CD14-positive monocyte (primary cell): ENCODE data around the gene C3orf20. TPM values are rescaled to one million over a fixed set of nuclear protein-coding genes. Genes with fewer than 3 reads are reported as not detected.
A peak's percentile ranks its signal among the peaks of the same experiment; 100 is the strongest.

Source experiments
- DNase-seq, 3 donors: peaks; one replicate each; pipeline ENCODE4 v3.0.0-alpha.2; 2011 to 2022
- H2AFZ ChIP-seq: 2 replicates; pipeline ENCODE4 v1.6.0; 2012; ENCODE audit warnings: mild to moderate bottlenecking, low read depth, low read length, inconsistent platforms; ENCODE audit not compliant: insufficient read depth, poor library complexity, severe bottlenecking
- H3K27ac ChIP-seq, 2 donors: 1 replicate in 1 of 2; 2 replicates in 1 of 2; pipeline ENCODE4 v1.5.1; 2012 to 2013; ENCODE audit warnings: low read length in 2 of 2, control low read depth in 1 of 2, inconsistent platforms in 1 of 2, low read depth in 1 of 2, mild to moderate bottlenecking in 1 of 2
- H3K27me3 ChIP-seq, 2 donors: one replicate each; pipeline versions ENCODE4 v1.6.0 to v1.6.1; 2011 to 2013; ENCODE audit warnings: low read length in 2 of 2; ENCODE audit not compliant: control insufficient read depth in 2 of 2, insufficient read depth in 2 of 2
- H3K36me3 ChIP-seq, 2 donors: replicated peaks in 1 of 2; 1 replicate in 1 of 2; 2 replicates in 1 of 2; pipeline versions ENCODE4 v1.5.1 to v1.6.1; 2012 to 2013; ENCODE audit warnings: low read length in 2 of 2, control low read depth in 1 of 2, inconsistent platforms in 1 of 2, mild to moderate bottlenecking in 1 of 2; ENCODE audit not compliant: insufficient read depth in 2 of 2, control insufficient read depth in 1 of 2
- H3K4me1 ChIP-seq, 2 donors: 1 replicate in 1 of 2; 2 replicates in 1 of 2; pipeline versions ENCODE4 v1.5.1 to v1.6.1; 2012 to 2013; ENCODE audit warnings: low read length in 2 of 2, control low read depth in 1 of 2, inconsistent platforms in 1 of 2, mild to moderate bottlenecking in 1 of 2, moderate library complexity in 1 of 2; ENCODE audit not compliant: insufficient read depth in 2 of 2, control insufficient read depth in 1 of 2
- H3K4me2 ChIP-seq: replicated peaks from 2 replicates; pipeline ENCODE3; 2012; ENCODE audit warnings: low read length, moderate library complexity, mild to moderate bottlenecking; ENCODE audit not compliant: poor library complexity, severe bottlenecking; ENCODE audit errors: extremely low read depth
- H3K4me3 ChIP-seq, 3 experiments: fragments of 200-600 bp in 1 of 3; sonication (generic) in 1 of 3; replicated peaks in 1 of 3; 1 replicate in 2 of 3; 2 replicates in 1 of 3; pipeline ENCODE4 v1.5.1; 2011 to 2013; ENCODE audit warnings: low read length in 3 of 3, mild to moderate bottlenecking in 3 of 3, control low read depth in 2 of 3, low read depth in 2 of 3, inconsistent platforms in 1 of 3, moderate library complexity in 1 of 3
- H3K79me2 ChIP-seq: 2 replicates; pipeline ENCODE4 v1.6.0; 2012; ENCODE audit warnings: mild to moderate bottlenecking, control low read depth, inconsistent platforms, low read length, moderate library complexity; ENCODE audit not compliant: insufficient read depth
- H3K9ac ChIP-seq: 2 replicates; pipeline ENCODE4 v1.6.0; 2017; ENCODE audit warnings: low read length, mild to moderate bottlenecking; ENCODE audit not compliant: insufficient read depth, poor library complexity, severe bottlenecking
- H3K9me3 ChIP-seq, 2 donors: replicated peaks in 1 of 2; 1 replicate in 1 of 2; 2 replicates in 1 of 2; pipeline versions ENCODE4 v1.5.1 to v1.6.1; 2012 to 2013; ENCODE audit warnings: low read length in 2 of 2, control low read depth in 1 of 2; ENCODE audit not compliant: control insufficient read depth in 1 of 2, insufficient read depth in 1 of 2
- H4K20me1 ChIP-seq: 2 replicates; pipeline ENCODE4 v1.6.0; 2012; ENCODE audit warnings: mild to moderate bottlenecking, low read length, control low read depth, moderate library complexity; ENCODE audit not compliant: insufficient read depth
- H3K27ac Mint-ChIP-seq, 7 donors: one replicate each; pipeline ENCODE4 v1.8.0; 2020; ENCODE audit warnings: mild to moderate bottlenecking in 7 of 7, mixed read lengths in 7 of 7, moderate library complexity in 6 of 7, inconsistent platforms in 2 of 7
- H3K27me3 Mint-ChIP-seq, 3 donors: one replicate each; pipeline ENCODE4 v1.8.0; 2021 to 2022; ENCODE audit warnings: low read depth in 3 of 3, mild to moderate bottlenecking in 3 of 3, mixed read lengths in 3 of 3, moderate library complexity in 3 of 3, inconsistent platforms in 1 of 3
- H3K36me3 Mint-ChIP-seq, 2 donors: one replicate each; pipeline ENCODE4 v1.8.0; 2020; ENCODE audit warnings: mixed read lengths in 2 of 2, inconsistent platforms in 1 of 2, mild to moderate bottlenecking in 1 of 2
- H3K4me1 Mint-ChIP-seq: one replicate; pipeline ENCODE4 v1.8.0; 2020; ENCODE audit warnings: mild to moderate bottlenecking, mixed read lengths
- H3K4me3 Mint-ChIP-seq, 2 donors: one replicate each; pipeline ENCODE4 v1.8.0; 2020; ENCODE audit warnings: mild to moderate bottlenecking in 2 of 2, mixed read lengths in 2 of 2, moderate library complexity in 1 of 2
- H3K9me3 Mint-ChIP-seq, 7 donors: one replicate each; pipeline ENCODE4 v1.8.0; 2020 to 2022; ENCODE audit warnings: mixed read lengths in 7 of 7, mild to moderate bottlenecking in 6 of 7, moderate library complexity in 6 of 7, inconsistent platforms in 2 of 7
- CTCF ChIP-seq: fragments of 200-600 bp; IDR thresholded peaks from one replicate; pipeline ENCODE4 v1.8.0; 2022; ENCODE audit warnings: antibody characterized with exemption, mild to moderate bottlenecking
- WGBS: methylation state at CpG from one replicate; pipeline ENCODE4 v1.1.5; 2013; ENCODE audit warnings: missing lambda C conversion rate; ENCODE audit not compliant: insufficient coverage; 5-methylcytosine and 5-hydroxymethylcytosine counted together
- intact Hi-C, 2 donors: fragments of 100-400 bp; cut with micrococcal nuclease; formaldehyde crosslinking; loops; one replicate each; pipeline versions ENCODE4 v1.15.0 to v1.15.1; 2023
- polyA plus RNA-seq, 3 donors: library from polyadenylated mRNA; depleted of rRNA in 1 of 3; unstranded in 2 of 3; stranded (reverse) in 1 of 3; fragments of 300-500 nt in 2 of 3; fragments of >200 nt in 1 of 3; fragmentation: Illumina TruSeq in 2 of 3; gene quantifications; 1 replicate in 2 of 3; 2 replicates in 1 of 3; pipeline ENCODE4 v1.2.3, GENCODE V29; 2012 to 2021

Gene C3orf20
- polyA plus RNA-seq, 3 donors = 0.11 TPM; not detected in 2

GRCh38 chr3:14793858-14794234, 118.9 kb downstream of the C3orf20 start:
- intact Hi-C loops = loop anchor here in 1 of 2 donors (10.0 kb wide), 1 partner anchor 131 kb away; no protein-coding TSS in a partner anchor
- H3K9me3 Mint-ChIP-seq = peaks cover 0 to 2% (median 0%) of the 10 kb centered on the region in 7 donors
- H3K36me3 ChIP-seq = no peaks in the 10 kb centered on the region
- H3K27ac Mint-ChIP-seq = no peak overlapping the region
- peaks cover 2% of the 10 kb centered on the region for H3K4me1 Mint-ChIP-seq
- TF ChIP-seq CTCF = no peak
- no peak overlapping the region for H3K9ac ChIP-seq
- 89% methylated on average over 3 of the region's 5 CpGs for whole genome bisulfite sequencing
- H2AFZ ChIP-seq = no peak overlapping the region
- no peaks in the 10 kb centered on the region for H3K36me3 Mint-ChIP-seq
- no peak overlapping the region for H3K4me3 Mint-ChIP-seq
- H3K79me2 ChIP-seq = no peaks in the 10 kb centered on the region
- no peaks in the 10 kb centered on the region for H3K4me1 ChIP-seq
- H3K27me3 ChIP-seq = peaks cover 0 to 2% of the 10 kb centered on the region in 2 donors
- no peak overlapping the region for H3K4me2 ChIP-seq
- H3K9me3 ChIP-seq = no peaks in the 10 kb centered on the region
- H3K4me3 ChIP-seq = no peak overlapping the region
- no peak overlapping the region for H3K27ac ChIP-seq
- H3K27me3 Mint-ChIP-seq = peaks cover 2 to 14% (median 2%) of the 10 kb centered on the region in 3 donors
- no peaks in the 10 kb centered on the region for H4K20me1 ChIP-seq
- no peak for DNase-seq

GRCh38 chr3:14794435-14794834, 119.5 kb downstream of the C3orf20 start:
- intact Hi-C loops = loop anchor here in 1 of 2 donors (10.0 kb wide), 1 partner anchor 130 kb away; no protein-coding TSS in a partner anchor
- no peak for TF ChIP-seq CTCF
- Histone ChIP-seq H3K4me3 (no peak overlapping the region), H3K27ac (no peak overlapping the region), H3K9me3 (no peaks in the 10 kb centered on the region), H3K27me3 (peaks cover 0 to 2% of the 10 kb centered on the region in 2 donors), H3K36me3 (no peaks in the 10 kb centered on the region), H3K4me1 (no peaks in the 10 kb centered on the region), H3K4me2 (no peak overlapping the region), H4K20me1 (no peaks in the 10 kb centered on the region), H2AFZ (no peak overlapping the region), H3K9ac (no peak overlapping the region), H3K79me2 (no peaks in the 10 kb centered on the region)
- no peak for DNase-seq
- 86% methylated on average over 1 of the region's 2 CpGs for WGBS
- Mint-ChIP-seq H3K9me3 (peaks cover 0 to 2% (median 0%) of the 10 kb centered on the region in 7 donors), H3K4me3 (no peak overlapping the region), H3K4me1 (no peaks in the 10 kb centered on the region), H3K27ac (peak overlapping the region in 1 of 7 donors; percentile 50), H3K27me3 (peaks cover 2 to 14% (median 3%) of the 10 kb centered on the region in 3 donors), H3K36me3 (no peaks in the 10 kb centered on the region)
